Hepatocyte (in vitro differentiated cells): ENCODE results near the gene SLC38A7. TPM values are rescaled to one million over a fixed set of nuclear protein-coding genes. Genes with fewer than 3 reads are reported as not detected.

Experiments
- DNase-seq: peaks from one replicate; pipeline ENCODE4 v3.0.0-alpha.2; 2016; ENCODE audit warnings: low spot score
- H2AFZ ChIP-seq: fragments of 200-600 bp; sonication (generic); 2 replicates; pipeline ENCODE4 v1.6.0; 2016; ENCODE audit warnings: antibody characterized with exemption, mild to moderate bottlenecking
- H3K27ac ChIP-seq: fragments of 200-600 bp; sonication (generic); 2 replicates; pipeline ENCODE4 v1.5.1; 2016; ENCODE audit warnings: mild to moderate bottlenecking
- H3K27me3 ChIP-seq: fragments of 200-600 bp; sonication (generic); 2 replicates; pipeline ENCODE4 v1.6.1; 2016
- H3K36me3 ChIP-seq: fragments of 200-600 bp; sonication (generic); replicated peaks from 2 replicates; pipeline ENCODE4 v1.5.1; 2016; ENCODE audit warnings: low read depth; ENCODE audit not compliant: insufficient read depth
- H3K4me1 ChIP-seq: fragments of 200-600 bp; sonication (generic); 2 replicates; pipeline ENCODE4 v1.5.1; 2016; ENCODE audit warnings: mild to moderate bottlenecking, moderate library complexity; ENCODE audit not compliant: insufficient read depth
- H3K4me2 ChIP-seq: fragments of 200-600 bp; sonication (generic); 2 replicates; pipeline ENCODE4 v1.6.0; 2016
- H3K4me3 ChIP-seq: fragments of 200-600 bp; sonication (generic); 2 replicates; pipeline ENCODE4 v1.5.1; 2016; ENCODE audit warnings: mild to moderate bottlenecking
- H3K79me2 ChIP-seq: fragments of 200-600 bp; sonication (generic); 2 replicates; pipeline ENCODE4 v1.6.0; 2017; ENCODE audit warnings: mild to moderate bottlenecking
- H3K9me2 ChIP-seq: fragments of 200-600 bp; sonication (generic); replicated peaks from 2 replicates; pipeline ENCODE4 v1.6.0; 2017; ENCODE audit warnings: mild to moderate bottlenecking; ENCODE audit not compliant: insufficient read depth
- H3K9me3 ChIP-seq: fragments of 200-600 bp; sonication (generic); 2 replicates; pipeline ENCODE4 v1.5.1; 2016; ENCODE audit warnings: low read depth, mild to moderate bottlenecking
- H4K20me1 ChIP-seq: fragments of 200-600 bp; sonication (generic); 2 replicates; pipeline ENCODE4 v1.6.0; 2016; ENCODE audit warnings: mild to moderate bottlenecking; ENCODE audit not compliant: insufficient read depth, poor library complexity, severe bottlenecking
- CTCF ChIP-seq: fragments of 200-600 bp; sonication (generic); IDR thresholded peaks from 2 replicates; pipeline ENCODE4 v1.5.1; 2016; ENCODE audit warnings: antibody characterized with exemption, mild to moderate bottlenecking; ENCODE audit not compliant: poor library complexity
- EZH2 ChIP-seq: fragments of 200-600 bp; sonication (generic); IDR thresholded peaks from 2 replicates; pipeline ENCODE4 v1.6.1; 2016; ENCODE audit warnings: antibody characterized with exemption, mild to moderate bottlenecking, borderline replicate concordance
- EZH2phosphoT487 ChIP-seq: fragments of 200-600 bp; sonication (generic); IDR thresholded peaks from one replicate; pipeline ENCODE4 v1.6.1; 2018; ENCODE audit warnings: antibody characterized with exemption, mild to moderate bottlenecking, low read depth, moderate library complexity; ENCODE audit not compliant: unreplicated experiment, severe bottlenecking
- WGBS: methylation state at CpG from one replicate; pipeline ENCODE4 v1.1.6; 2016; ENCODE audit warnings: low lambda C conversion rate; ENCODE audit errors: missing lambda C conversion rate; 5-methylcytosine and 5-hydroxymethylcytosine counted together
- polyA plus RNA-seq: library from polyadenylated mRNA; unstranded; fragments of >200 nt; fragmentation: Nextera tagmentation; extraction: Ambion mirVana; gene quantifications from 2 replicates; pipeline ENCODE4 v1.2.1, GENCODE V29; 2016
- total RNA-seq: library from RNA; depleted of rRNA; stranded (reverse); fragments of >200 nt; gene quantifications from 2 replicates; pipeline ENCODE4 v1.2.3, GENCODE V29; 2014

The SLC38A7 gene
- total and polyA plus RNA-seq, 2 experiments from 2014 or later = 32.5 to 36.7 TPM

- Histone ChIP-seq H2AFZ (no peak overlapping the region), H3K27ac (no peak overlapping the region), H3K27me3 (no peaks in the 10 kb centered on the region), H4K20me1 (no peaks in the 10 kb centered on the region), H3K36me3 (no peaks in the 10 kb centered on the region), H3K4me3 (no peak overlapping the region), H3K9me2 (no peaks in the 10 kb centered on the region), H3K9me3 (no peaks in the 10 kb centered on the region), H3K4me1 (peaks cover 5% of the 10 kb centered on the region), H3K4me2 (no peak overlapping the region), H3K79me2 (no peaks in the 10 kb centered on the region)
- WGBS = 93% methylated on average over 3 of the region's 3 CpGs
- DNase-seq = no peak
- TF ChIP-seq CTCF (no peak), EZH2phosphoT487 (no peak), EZH2 (no peak)
Observed at GRCh38 chr16:58658796-58659211, 25.8 kb downstream of the SLC38A7 start.

- Histone ChIP-seq H3K4me2 (peak overlapping the region; percentile 47), H2AFZ (no peak overlapping the region), H3K79me2 (no peaks in the 10 kb centered on the region), H3K9me3 (no peaks in the 10 kb centered on the region), H3K27ac (peak overlapping the region; percentile 53), H3K9me2 (no peaks in the 10 kb centered on the region), H4K20me1 (no peaks in the 10 kb centered on the region), H3K36me3 (no peaks in the 10 kb centered on the region), H3K27me3 (no peaks in the 10 kb centered on the region), H3K4me1 (peaks cover 5% of the 10 kb centered on the region), H3K4me3 (no peak overlapping the region)
- TF ChIP-seq CTCF (no peak), EZH2phosphoT487 (no peak), EZH2 (no peak)
- WGBS = 50% methylated on average over 4 of the region's 4 CpGs
- DNase-seq = peak; percentile 47
Observed at GRCh38 chr16:58656899-58657298, 27.7 kb downstream of the SLC38A7 start.

GRCh38 chr16:58655215-58655596 is 29.4 kb downstream of the SLC38A7 start:
- H3K9me2 ChIP-seq = no peaks in the 10 kb centered on the region
- H2AFZ ChIP-seq = no peak overlapping the region
- peak; percentile 48 for DNase-seq
- H3K4me3 ChIP-seq = no peak overlapping the region
- H3K27me3 ChIP-seq = no peaks in the 10 kb centered on the region
- H3K9me3 ChIP-seq = no peaks in the 10 kb centered on the region
- H4K20me1 ChIP-seq = no peaks in the 10 kb centered on the region
- 66% methylated on average over 8 of the region's 8 CpGs for WGBS
- no peaks in the 10 kb centered on the region for H3K36me3 ChIP-seq
- H3K4me1 ChIP-seq = peaks cover 5% of the 10 kb centered on the region
- no peaks in the 10 kb centered on the region for H3K79me2 ChIP-seq
- H3K27ac ChIP-seq = peak overlapping the region; percentile 53
- TF ChIP-seq EZH2phosphoT487 (no peak), EZH2 (no peak), CTCF (no peak)
- peak overlapping the region; percentile 12 for H3K4me2 ChIP-seq
